CD4-positive, alpha-beta T cell treated with Interleukin-1 beta for 1 hour (primary cell): ENCODE measurements around the gene NPEPPS.
"Not testable (repeated sequence)": the region's sequence is repeated elsewhere in the genome, so short reads cannot be mapped to it uniquely, and the experiment has no call there.

Experiments
- DNase-seq, 2 donors: peaks; one replicate each; pipeline ENCODE4 v3.0.0-alpha.2; 2020 to 2022

The NPEPPS gene

GRCh38 chr17:47561698-47562405 lies 30.9 kb downstream of the NPEPPS start:
- not testable (repeated sequence) for DNase-seq

- DNase-seq = not testable (repeated sequence)
Observed at GRCh38 chr17:47562406-47562705, 31.4 kb downstream of the NPEPPS start.

- not testable (repeated sequence) for DNase-seq
Observed at GRCh38 chr17:47567261-47567660, 36.4 kb downstream of the NPEPPS start.

DNA sequence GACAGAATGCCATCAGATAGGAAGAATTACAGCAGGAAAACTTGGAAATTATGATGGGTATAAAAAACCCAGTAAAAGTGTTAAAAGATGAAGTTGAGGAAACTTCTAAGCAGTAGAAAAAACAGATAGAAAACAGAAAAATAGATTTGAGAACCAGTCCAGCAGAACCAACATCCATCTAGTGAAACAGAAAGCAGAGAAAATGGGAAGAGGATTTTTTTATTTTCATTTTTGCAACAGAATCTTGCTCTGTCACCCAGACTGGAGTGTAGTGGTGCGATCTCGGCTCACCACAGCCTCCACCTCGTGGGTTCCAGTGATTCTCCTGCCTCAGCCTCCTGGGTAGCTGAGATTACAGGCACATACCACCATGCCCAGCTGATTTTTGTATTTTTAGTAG lies 41.7 kb downstream of the NPEPPS start:
- not testable (repeated sequence) for DNase-seq

GRCh38 chr17:47582416-47582815 lies 51.5 kb downstream of the NPEPPS start:
- not testable (repeated sequence) for DNase-seq

DNA sequence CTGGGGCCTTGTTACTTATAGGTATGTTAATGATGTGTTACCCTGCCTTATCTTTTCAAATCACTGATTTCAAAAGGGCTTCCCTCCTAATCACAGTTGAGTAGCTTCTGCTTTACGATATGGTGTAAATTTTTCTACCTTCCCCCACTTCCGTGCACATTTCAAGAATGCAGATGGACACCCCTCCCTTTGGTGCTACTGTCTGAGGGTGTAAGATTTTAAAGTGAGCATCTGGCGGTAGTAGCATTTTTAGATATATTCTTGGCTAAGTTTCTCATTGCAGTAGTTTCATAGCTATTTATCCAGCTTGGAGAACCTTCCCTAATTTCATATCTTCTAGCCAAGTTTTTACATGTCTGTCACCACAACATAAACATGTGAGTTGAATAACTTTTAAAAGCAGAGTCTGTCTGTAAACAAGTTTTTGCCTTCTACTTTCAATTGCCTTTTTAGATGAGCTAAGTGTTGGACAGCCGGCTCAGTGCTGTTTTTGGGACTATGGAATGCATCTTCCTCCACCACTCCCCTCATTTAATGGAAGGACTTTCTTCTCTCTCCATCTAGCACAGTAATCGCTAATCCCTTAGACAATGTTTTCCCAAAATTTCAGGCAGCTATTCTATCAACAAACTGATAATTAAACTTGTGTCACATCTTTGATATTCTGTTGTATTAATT lies 55.6 kb downstream of the NPEPPS start:
- not testable (repeated sequence) for DNase-seq

GRCh38 chr17:47593522-47593921 lies 62.6 kb downstream of the NPEPPS start:
- DNase-seq = not testable (repeated sequence)

GRCh38 chr17:47603830-47604597 lies 73.1 kb downstream of the NPEPPS start:
- DNase-seq = no peak

GRCh38 chr17:47604598-47604927 lies 73.7 kb downstream of the NPEPPS start:
- DNase-seq = no peak

DNA sequence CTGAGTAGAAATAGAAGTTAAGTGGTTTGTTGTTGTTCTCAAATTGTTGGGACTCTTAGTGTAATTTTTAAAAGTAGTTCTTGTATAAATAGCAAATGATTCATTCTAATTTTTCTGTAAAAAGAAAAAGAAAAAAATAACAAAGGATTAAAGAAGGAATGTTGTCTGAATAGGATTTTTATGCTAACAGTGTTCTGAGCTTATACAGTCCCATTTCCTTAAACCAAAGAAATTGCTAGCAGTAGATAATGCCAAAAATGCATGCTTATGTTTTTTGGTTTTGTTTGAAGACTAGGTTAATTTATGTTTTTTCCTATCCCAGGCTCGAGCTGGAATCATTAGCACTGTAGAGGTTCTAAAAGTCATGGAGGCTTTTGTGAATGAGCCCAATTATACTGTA lies 74.1 kb downstream of the NPEPPS start:
- DNase-seq = no peak

GRCh38 chr17:47607481-47607880 lies 76.6 kb downstream of the NPEPPS start:
- DNase-seq = no peak

- DNase-seq = no peak
Observed at GRCh38 chr17:47611372-47612350, 80.8 kb downstream of the NPEPPS start.

DNA sequence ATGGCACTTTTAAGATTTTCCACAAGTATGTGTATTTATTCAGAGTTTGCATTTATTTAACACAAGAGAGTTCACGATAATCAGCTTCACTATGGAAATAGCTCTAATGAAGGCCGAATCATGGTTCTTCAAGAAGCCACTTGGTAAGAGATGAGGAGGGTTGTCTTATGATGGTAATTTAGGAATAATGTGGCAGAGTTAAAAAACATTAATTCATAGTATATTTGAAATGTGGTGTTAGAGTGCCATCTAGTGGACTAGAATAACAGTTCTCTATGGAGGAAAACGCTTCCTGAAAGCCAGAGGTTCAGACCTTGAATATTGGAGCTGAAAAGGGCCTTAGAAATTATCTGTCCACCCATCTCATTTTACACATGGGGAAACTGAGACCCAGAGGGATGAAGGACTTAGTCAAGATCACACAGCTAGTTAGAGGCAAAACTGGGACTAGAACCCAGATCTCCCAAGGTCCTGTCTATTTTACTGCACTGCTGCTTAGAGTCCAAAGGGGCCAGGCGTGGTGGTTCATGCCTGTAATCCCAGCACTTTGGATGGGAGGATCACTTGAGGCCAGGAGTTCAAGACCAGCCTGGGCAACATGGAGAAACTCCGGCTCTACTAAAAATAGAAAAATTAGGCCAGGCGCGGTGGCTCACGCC lies 85.0 kb downstream of the NPEPPS start:
- DNase-seq = peak in 1 of 2 donors; percentile 63

DNA sequence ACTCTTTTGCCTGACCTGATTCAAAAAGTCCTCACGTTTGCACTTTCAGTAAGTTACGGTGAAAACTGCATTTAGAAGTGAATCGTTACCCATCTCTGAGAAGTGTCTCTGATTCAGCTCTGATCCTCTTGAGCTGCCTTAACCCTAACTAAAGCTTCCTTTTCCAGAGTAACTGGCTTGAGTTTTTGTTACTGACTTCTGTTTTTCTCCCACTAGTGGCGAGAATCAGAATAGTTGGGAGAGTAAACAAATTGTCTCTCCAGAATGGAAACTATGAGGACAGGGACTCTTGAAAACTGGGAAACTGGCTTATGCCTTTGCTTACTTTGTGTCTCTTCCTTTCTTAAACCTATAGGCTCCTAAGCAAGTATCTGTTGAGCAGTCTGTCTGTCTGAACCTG lies 87.5 kb downstream of the NPEPPS start:
- DNase-seq = no peak

DNA sequence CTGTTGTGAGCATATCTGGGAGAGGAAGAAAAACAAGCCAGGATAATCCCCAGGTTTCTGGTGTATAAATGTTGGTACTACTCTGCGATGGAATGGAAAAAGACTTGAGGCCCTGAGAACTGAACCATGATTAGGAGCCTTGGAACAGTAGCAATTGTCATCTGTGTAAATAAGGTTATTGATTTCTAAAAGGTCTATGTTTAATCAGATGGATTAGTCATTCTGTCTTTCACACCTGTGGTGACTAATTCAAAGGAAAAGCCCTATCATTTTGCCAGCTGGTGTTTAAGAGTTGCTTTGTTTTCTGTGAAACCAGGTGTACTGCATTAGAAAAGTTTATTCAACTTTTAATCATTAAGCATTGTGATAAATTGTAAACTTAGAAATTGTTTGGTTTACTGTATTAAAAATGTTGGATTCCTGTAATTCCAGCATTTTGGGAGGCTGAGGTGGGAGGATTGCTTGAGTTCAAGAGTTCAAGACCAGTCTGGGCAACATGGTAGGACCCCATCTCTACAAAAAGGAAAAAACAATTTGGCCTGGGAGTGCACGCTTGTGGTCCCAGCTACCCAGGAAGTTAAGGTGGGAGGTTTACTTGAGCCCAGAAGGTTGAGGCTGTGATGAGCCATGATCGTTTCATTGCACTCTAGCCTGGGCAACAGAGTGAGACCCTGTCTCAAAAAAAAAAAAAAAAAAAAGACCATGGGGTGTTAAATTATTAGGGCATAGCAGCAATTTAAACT lies 89.8 kb downstream of the NPEPPS start:
- no peak for DNase-seq

DNA sequence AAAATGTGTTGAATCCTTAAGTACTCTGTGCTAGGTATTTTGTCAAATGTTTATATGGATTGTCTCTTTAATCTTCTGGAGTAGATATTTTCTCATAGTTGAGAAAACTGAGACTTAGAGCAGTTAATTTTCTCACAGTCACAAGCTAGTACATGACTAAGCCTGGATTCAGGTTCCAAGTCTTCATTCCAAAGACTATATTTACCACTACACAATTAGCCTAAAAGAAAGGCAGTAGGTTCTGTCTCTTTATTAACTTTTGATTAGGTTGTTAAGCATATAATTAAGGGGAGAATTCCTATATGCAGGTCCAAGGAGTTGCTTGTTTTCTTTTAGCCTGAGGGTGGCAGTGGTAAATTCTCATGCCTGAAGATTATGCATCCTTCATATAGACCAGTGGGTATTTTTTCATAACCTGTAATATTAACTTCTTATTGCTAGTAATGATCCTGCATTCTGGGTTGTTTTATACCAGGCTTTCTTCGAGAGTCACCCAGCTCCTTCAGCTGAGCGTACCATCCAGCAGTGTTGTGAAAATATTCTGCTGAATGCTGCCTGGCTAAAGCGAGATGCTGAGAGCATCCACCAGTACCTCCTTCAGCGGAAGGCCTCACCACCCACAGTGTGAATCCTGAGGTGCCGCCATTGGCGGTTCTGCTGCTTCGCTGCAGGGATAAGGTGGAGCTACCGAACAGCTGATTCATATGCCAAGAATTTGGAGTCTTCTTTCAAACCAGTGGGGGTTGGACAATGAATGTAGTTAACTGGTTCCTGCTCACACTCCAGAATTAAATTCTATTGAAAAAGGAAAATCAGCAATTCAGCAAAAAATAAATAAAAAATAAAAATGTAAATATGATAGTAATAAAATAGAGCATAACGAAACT lies 90.6 kb downstream of the NPEPPS start:
- DNase-seq = no peak

DNA sequence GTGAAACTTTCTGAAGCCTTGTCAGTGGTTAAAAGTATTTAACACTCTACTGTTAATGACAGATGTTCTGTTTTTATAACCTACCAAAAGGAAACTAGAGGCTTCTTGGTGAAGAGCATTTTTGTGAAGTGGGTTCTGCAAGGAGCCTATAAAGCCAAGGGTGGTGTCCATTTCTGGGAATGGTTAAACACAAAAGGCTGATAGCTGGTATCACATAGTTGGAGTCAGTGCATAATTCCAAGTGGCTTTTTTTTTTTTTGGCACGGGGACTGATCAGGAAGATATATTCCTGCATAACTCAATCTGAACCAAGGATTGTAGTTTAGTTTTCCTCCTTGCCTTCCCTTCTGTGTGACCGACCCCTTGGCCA lies 91.3 kb downstream of the NPEPPS start:
- DNase-seq = no peak

DNA sequence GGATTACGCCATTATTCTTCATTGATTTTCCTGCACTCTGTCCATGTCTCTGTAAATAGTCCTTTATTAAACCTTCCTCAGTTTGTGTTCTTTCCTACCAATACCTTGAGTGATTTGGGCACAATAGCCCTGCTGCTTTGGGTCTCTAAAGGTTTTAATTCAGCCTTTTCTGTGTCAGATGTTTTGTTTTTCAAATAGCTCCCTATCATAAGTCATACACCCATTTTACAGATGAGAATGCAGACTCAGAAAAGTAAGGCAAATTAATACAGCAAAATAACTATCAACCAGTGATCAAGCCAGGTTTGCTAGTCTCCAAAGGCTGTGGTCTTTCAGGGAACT lies 93.8 kb downstream of the NPEPPS start:
- DNase-seq = no peak

DNA sequence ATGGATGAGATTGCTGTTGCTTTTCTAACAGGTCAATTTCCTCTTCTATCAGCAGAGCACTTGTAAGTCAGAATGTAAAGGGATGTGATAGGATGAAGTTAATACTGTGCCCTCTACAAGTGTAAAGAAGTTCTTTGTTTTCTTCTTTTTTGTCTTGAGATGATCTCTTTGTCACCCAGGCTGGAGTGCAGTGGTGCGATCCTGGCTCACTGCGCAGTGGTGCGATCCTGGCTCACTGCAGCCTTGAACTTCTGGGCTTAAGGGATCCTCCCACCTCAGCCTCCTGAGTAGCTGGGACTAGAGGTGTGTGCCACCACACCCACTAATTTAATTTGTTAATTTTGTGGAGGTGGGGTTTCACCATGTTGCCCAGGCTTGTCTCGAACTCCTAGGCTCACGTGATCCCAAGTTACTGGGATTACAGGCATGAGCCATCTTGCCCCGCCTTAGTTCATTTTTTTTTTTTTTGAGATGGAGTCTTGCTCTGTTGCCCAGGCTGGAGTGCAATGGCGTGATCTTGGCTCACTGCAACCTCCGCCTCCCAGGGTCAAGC lies 97.2 kb downstream of the NPEPPS start:
- DNase-seq = no peak

DNA sequence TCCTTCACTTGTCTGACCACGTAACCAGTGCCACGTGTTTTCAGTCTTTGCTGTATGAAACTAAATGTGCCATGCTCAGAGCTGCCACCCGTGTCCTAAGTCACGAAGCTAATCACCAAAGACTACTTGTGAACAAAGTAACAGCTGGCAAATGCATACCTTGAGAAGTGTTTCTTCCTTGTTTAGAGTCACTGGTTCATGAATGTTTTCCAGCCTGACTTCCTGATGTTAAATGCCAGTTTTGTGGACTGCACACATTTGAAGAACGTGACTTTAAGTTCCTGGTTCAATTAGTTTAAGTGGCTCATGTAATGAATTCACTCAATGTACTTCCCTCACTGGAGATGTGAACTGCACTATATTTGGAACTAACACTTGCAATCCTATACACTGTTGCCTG lies 98.9 kb downstream of the NPEPPS start:
- no peak for DNase-seq
